Ovary (tissue), 3 donors: ENCODE data around the gene QSOX2.

Source experiments
- CTCF ChIP-seq, 3 donors: fragments of 450-650 bp in 2 of 3; fragments of 200-600 bp in 1 of 3; IDR thresholded peaks; one replicate each; pipeline versions ENCODE4 v1.5.1 to v1.8.0; 2016 to 2022; ENCODE audit warnings: antibody characterized with exemption in 3 of 3, mild to moderate bottlenecking in 1 of 3
- POLR2A ChIP-seq: fragments of 450-650 bp; IDR thresholded peaks from one replicate; pipeline ENCODE4 v1.6.1; 2017; ENCODE audit warnings: antibody characterized with exemption, mild to moderate bottlenecking, moderate library complexity
- donor health status: DM: no; HTN: no; CAD: no.

GRCh38 chr9:136179101-136179616, 66.5 kb downstream of the QSOX2 start:
- no peak for TF ChIP-seq CTCF (IDR thresholded peaks at IDR 0.05)
- no peak for TF ChIP-seq POLR2A
